ENCODE measurements around the gene ZNF569.

DNA sequence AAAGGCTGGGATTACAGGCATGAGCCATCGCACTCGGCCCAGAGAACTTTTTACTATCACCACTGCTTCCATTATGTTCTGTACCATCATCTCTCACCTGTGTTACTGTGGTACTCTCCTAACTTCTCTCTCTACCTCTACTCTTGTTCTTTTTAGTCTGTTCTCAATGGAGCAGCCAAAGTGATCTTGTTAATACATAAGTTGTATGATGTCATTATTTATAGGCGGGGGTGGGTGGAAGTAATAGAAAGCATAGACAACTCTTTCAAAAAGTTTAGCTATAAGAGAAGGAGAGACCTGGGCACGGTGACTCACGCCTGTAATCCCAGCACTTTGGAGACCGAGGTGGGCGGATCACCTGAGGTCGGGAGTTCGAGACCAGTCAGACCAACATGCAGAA is 4.9 kb upstream of the ZNF569 start:
- TF ChIP-seq, protein P1, sequence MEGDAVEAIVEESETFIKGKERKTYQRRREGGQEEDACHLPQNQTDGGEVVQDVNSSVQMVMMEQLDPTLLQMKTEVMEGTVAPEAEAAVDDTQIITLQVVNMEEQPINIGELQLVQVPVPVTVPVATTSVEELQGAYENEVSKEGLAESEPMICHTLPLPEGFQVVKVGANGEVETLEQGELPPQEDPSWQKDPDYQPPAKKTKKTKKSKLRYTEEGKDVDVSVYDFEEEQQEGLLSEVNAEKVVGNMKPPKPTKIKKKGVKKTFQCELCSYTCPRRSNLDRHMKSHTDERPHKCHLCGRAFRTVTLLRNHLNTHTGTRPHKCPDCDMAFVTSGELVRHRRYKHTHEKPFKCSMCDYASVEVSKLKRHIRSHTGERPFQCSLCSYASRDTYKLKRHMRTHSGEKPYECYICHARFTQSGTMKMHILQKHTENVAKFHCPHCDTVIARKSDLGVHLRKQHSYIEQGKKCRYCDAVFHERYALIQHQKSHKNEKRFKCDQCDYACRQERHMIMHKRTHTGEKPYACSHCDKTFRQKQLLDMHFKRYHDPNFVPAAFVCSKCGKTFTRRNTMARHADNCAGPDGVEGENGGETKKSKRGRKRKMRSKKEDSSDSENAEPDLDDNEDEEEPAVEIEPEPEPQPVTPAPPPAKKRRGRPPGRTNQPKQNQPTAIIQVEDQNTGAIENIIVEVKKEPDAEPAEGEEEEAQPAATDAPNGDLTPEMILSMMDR (IDR thresholded peaks at IDR 0.05): no peak
- TF ChIP-seq POLR2AphosphoS5 (IDR thresholded peaks at IDR 0.05) (no peak), POLR2A (IDR thresholded peaks at IDR 0.05; ENCODE audit: low read depth) (no peak)
